ENCODE data around the gene OPN5.

Gene OPN5

DNA sequence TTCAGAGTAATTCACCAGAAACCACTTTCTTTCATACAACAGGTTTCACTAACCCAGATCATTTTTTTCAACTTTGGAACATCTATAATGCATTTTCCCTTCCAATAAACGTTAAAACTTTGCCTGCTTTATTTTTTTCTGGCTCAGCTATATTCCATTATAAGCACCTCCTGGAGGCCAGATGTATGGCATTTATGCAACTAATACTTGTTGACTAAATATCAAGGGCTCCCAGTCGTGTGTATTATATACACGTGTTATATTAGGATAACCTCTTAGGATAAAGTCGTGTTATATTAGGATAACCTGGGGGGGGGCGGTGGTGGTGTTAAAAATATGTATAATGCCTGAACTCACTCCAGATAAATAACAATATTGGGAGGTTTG, 6.7 kb downstream of the OPN5 start:
- DNase-seq (ENCODE audit: low read depth, low spot score), result no peak

DNA sequence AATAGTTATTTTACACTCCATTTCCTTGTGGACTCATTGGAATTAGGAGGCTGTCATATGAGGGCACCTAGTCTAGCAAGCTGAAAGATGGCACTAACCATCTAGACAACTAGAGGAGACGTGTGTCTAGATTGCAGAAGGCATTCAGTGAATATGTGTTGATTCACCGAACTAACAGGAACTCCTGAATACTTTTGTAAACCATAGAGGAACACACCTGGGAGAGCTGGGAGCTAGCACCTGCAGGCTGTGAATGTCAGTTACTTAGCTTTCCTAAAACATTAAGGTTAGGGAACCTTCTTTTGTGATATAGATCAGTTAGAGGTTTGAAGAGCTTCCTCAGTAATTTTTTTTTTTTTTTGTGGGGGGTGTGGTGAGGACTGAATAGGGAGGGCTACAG, 7.7 kb downstream of the OPN5 start:
- DNase-seq (ENCODE audit: low read depth, low spot score), result no peak

DNA sequence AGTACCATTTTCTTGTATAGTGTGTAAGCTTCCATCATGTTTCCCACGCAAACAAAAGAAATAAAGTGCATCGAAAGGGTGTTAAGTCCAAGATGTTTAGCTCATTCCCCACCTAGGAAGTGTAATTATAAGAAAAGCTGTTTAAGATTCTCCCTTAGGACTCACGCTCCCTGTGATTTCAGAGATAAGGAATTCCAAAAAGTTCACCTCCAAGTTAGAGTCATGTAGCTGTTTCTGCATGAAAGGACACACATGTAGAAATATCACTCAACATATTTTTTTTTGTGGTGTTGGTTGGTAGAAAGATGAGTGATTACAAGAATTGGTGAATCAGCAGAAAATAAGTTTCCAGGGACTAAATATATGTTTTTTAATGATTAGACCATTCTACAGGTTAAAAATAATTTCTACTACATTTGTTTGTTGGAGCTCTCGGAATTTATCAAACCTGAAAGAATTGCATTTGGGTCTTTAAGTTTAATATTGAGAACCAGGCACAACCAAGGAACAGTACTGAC, 10.4 kb downstream of the OPN5 start:
- no peak for DNase-seq (ENCODE audit: low read depth, low spot score)

DNA sequence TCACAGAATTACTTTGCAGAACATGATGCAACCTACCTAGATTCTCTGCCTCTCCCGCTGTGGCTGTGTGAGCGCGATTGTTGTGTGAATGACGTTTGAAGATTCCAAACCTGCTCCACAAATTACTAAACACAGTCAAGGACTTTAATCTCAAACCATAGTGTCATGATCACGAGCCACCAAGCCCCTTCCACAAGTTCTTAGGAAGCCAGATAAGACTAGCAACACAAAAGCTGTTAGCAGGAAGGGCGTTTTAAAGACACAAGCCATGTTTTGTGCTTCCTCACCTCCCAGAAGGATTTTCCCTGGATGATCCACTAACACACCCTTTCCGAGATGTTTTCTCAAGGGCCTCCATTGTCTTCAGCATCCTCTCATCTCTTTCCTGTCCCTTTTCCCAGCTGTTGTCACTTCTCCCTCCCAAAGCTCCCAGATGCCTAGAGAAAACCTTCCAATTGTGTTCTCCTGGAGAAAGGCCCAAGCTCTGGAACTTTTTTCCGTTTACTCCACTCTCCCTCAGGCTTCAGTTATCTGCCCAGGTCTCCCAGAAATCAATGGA, 12.8 kb downstream of the OPN5 start:
- DNase-seq (ENCODE audit: low read depth, low spot score), result no peak

DNA sequence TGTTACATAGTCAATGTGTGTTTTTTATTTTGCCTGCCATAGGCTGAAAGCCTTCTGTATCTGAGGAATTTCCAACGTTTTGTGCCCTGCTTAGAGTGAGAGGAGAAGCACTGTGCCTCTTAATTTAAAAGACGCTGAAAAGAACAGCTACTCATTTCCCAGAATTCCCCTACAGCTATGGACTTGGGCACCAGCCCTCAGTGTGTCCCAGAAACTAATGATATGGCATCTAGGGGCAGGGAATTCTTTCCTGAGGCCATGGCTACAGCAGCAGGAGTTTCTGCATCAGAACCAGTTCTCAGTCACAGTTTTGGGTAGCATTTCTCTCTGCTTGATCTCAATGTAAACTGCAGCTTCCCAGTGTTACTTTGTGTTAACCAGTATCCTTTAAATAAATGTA, 20.2 kb downstream of the OPN5 start:
- peak; percentile 16 for DNase-seq (ENCODE audit: low read depth, low spot score)

DNA sequence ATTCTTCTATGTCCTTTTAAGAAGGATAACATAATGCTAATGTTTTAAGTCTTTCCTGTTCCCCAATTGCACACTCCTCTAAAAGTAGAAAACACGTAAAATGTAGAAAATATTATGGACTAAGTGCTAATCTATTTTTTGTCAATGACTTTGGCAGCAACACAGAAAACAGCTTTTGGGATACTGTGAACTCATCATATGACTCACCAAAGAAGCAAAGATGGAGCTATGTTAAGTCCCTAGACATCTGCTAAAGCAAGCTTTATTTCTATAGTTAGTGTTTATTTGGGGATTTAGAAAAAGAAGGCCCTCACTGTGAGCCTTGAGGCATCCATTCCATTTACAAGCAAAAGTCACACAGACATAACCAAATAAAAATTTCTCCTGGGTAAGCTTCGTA, 23.0 kb downstream of the OPN5 start:
- no peak for DNase-seq (ENCODE audit: low read depth, low spot score)

DNA sequence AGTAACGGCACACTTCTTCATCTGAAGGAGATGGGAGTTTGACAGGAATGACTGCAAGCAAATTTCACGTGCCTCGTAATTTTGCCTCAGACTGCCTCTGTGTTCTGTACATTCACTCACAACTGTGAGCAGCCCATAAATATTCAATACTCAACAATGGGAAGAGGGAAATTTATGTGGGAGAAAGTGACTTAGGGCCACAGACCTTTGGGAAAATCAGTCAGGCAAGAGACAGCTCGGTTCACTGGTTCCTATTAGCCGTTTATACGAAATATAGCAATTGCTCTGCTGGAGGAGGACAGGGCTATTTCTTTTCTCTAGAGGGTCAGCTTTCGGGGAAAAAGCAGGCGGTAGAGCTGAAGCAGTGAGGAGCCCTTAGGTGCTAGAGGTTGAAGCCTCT, 28.0 kb downstream of the OPN5 start:
- DNase-seq (ENCODE audit: low read depth, low spot score), result no peak

DNA sequence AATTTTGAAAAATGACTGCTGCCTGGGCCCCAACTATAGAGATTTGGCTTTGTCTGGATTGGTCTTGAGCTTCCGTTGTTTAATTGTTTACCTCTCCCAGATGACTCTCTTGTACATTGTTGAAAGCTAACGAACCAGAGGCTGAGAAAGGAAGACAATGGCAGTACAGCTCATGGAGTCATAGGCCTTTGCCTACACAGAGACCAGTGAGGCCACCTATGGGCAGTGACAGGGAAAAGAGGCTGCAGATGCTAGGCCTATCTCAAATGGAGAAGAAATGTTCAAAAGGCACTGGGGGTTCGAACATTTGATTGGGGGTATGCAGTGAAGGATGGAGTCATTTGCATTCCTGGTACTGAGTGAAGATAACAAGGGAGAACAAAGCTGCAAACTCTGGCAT, 29.1 kb downstream of the OPN5 start:
- peak; percentile 8 for DNase-seq (ENCODE audit: low read depth, low spot score)

DNA sequence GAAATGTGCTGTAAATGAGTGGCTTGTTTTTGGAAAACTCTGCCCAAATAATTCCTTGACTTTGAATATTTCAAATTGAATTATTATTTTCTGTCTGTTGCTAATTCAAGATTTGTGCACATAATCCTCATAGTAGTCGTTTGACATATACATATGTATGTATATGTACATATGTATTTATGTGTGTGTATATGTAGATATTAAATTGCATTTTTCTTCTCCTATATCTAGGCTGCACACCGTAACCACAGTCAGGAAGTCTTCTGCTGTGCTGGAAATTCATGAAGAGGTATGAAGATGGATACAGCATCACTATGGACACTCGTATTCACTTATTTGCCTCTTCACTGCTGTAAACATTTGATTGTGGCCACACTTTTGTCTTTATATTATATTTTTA, 29.6 kb downstream of the OPN5 start:
- no peak for DNase-seq (ENCODE audit: low read depth, low spot score)

DNA sequence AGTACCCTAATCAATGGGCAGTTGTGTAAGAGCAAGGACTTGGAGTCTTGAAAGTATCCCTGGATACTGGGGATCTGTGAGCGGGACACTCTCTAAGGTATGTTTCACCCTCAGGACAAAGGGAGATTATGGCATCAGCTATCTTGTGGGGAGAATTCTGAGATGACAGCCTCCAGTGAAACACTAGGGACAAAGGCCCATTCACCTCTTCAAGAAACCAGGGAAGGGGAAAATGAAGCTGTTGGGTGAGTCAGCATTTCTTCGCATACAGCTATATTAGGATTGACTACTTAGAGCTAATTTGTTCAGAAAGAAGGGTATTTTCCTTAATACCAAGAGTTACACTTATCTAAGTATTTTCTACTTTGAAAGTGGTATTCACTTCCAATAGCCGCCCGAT, 35.9 kb downstream of the OPN5 start:
- no peak for DNase-seq (ENCODE audit: low read depth, low spot score)

DNA sequence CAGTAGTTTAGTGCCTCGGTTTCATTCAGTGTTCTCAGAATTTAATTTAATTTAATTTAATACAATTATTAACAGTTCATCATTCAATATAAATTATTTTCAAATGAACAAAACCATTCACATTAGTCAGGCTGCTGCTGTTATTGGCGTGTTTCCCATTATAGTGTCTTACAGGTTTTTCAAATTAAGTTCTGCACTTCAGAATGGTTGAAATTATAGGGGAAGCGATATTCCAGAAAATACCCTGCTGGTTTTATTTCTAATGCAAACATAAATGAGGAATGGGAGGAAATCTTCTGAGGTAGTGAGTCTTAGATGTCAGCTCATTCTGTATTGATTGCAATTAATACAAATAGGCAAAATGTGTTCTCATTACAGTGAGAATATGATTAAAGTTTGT, 37.6 kb downstream of the OPN5 start:
- DNase-seq (ENCODE audit: low read depth, low spot score), result no peak

DNA sequence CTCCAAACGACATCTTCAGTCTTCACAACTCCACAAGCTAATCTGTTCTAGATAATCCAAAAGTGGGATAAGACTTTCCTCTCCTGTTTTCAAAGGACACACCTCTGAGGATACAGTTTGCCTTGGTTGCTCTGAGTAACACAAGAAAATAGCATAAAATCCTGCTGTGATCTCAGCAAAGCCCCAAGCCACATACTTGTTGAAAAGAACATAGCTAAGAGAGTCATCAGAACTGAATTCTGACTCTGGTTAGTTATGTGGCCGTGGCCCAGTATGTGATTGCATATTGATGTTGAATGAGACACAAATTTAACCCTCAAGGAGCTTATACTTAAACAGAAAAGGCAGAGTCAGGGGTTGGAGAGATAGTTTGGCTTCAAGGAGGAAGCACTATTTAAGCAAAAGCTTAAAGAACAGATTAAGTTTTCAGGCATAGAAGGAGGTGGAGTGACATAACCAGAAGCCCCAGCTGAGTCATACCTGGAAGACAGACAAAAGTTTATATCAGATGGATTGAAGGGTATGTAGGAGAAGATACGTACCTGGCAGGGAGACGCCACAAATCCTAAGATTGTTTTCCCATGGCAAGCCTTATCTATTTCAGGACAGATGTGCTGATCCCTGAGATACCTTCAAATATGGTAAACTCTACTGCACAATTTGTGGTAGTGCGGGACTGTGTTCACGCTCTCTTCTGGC, 41.2 kb downstream of the OPN5 start:
- DNase-seq (ENCODE audit: low read depth, low spot score), result no peak

DNA sequence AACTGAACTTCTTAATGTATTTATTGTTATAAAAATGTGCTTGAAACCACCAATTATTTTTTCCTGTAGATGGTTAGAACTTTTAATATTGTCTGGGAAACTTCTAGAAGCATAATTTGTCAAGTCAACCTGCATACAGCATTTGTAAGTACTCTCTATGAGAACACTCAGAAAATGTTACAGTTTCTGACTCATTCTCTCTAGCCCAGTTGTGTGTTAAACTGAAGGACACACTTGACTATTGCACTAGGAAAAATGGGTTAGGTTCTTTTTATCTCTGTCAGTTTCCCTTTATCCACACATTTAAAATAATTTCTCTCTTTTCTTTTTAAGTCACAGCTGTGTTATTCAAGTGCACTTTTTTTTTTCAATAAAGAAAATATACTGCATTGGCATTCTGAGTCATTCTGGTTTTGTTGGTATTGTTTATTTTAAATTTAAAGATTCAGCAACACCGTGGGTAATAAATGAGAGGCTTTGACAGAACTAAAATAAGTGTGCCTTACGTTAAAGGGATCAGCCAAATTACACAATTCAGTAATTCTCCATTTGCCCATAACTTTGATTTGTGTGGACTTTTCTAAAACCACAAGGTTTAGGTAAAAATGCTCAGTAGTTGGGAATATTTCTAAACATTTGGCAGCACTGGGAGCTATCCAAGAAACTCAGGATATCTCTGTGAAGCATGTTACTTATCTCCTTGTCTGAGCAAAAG, 50.7 kb downstream of the OPN5 start:
- no peak for DNase-seq (ENCODE audit: low read depth, low spot score)

DNA sequence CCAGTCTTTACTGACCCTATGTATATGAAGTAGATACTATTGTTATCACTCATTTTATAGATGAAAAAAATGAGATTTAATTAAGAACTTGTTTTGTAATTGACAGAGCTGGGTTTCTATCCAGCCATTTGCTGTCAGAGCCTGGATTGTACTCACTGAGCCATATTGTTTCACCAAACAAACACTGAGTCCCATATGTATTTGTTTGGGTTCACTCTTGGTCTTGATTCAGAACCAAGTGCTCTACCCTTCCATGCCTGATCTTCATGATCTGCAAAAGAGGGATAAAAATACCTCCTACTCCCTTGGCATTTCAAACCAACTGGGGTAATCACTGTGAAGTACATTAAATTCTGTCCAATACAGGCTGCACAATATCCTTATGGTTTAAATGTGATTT, 52.4 kb downstream of the OPN5 start:
- DNase-seq (ENCODE audit: low read depth, low spot score), result no peak

DNA sequence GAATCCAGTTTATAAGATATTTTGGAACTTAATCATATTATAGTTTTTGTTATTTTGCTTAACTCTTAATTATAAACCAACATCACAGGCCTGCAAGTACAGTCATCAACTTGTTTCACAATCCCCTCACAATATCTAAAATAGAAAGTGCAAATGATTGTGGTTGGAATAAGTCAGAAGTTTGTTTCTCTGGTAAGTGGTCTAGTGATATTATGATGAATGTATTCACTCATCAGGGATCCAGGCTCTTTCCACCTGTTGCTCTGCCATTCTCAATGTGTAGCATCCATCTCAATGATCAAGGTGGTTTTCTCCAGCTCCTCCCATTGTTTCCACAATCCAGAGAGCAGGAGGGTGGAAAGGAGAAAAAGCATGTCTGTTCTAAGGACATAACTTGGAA, 54.2 kb downstream of the OPN5 start:
- no peak for DNase-seq (ENCODE audit: low read depth, low spot score)

DNA sequence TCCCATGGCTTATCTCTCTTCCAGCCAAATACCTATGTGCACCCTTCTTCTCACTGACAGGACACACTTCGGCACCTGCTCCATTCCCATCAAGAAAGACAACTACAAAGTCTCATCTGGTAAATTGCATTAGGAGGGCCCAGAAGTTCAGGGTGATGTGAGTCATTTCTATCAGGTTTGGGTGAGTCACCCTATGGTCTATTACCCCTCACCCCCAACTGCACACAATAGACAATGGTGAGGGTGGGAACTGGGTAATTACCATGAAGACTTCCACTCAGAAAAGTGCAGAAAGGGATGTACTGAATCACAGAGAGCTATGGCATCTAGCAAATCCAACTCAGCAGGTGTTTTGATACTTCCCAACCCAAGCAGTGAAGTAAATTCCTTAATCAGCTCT, 54.8 kb downstream of the OPN5 start:
- DNase-seq (ENCODE audit: low read depth, low spot score), result no peak

DNA sequence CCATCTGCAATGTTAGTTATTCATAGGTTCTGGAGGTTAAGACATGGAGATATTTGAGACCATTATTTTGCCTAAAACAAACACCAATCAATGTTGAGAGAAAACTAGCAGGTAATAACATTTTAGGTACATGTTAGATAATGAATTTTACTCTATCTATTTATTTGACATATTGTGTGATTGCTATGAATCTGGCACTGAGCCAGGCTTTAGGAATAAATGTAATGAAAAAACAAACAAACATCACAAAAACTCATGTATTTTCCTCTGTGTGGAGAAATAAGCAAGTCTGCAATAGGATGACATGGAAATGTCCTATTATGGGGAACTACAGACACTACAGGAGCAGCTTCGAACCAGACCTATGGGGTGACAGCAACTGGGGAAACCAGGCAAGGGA, 57.8 kb downstream of the OPN5 start:
- DNase-seq (ENCODE audit: low read depth, low spot score), result no peak

DNA sequence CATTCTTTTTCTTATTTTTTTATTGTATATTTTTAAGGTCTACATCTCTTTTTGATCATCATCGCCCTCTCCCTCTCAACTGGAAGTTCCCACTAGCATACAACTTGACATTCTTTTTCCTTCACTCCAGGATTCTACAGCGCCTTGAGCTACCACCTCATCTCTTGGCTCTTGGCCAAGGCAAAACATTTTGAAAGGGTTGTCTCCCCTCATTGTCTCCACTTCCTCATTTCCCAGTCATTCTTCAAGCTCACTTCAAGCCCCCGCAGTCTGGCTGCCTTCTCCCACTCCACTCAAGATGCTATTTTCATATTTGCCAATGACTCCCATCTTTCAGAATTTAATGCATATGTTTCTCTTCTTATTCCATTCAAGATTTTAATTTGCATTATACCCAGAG, 63.0 kb downstream of the OPN5 start:
- DNase-seq (ENCODE audit: low read depth, low spot score), result no peak

DNA sequence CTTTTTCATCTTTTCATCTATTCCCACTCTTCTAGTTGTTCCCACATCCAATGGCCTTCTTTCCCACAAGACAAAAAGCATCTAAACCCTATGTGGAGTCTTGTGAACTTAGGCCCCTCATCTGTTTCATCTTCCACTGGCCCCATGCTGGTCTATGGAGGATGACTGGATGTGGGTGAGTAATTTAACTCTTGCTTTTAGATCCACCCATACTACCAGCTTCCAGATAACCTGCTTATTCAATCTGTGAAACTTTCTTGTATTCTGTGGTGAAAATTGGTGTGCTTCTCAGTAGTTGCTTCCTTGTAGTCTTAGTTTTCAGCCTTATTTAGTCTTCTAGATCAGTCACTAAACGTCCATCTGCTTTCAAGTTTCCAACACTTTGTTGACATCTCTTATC, 64.9 kb downstream of the OPN5 start:
- no peak for DNase-seq (ENCODE audit: low read depth, low spot score)

DNA sequence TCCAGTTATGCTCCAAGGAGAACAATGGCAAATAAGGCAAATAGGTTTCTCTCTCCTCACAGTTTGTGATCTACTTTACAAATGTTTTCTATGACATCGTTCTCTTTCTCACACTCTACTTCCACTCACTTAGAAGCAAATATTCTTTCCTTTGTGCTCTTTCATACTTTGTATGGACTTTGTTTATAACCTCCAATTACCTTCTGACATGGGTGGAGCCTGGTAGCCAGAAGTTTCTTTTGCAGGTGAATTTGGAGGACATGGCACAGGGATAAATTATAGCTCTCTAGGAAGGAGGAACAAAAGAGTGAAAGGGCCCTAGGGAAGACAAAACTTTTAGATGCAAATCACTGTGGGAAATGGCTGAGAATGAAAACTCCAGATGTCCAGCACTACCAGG, 69.3 kb downstream of the OPN5 start:
- no peak for DNase-seq (ENCODE audit: low read depth, low spot score)

DNA sequence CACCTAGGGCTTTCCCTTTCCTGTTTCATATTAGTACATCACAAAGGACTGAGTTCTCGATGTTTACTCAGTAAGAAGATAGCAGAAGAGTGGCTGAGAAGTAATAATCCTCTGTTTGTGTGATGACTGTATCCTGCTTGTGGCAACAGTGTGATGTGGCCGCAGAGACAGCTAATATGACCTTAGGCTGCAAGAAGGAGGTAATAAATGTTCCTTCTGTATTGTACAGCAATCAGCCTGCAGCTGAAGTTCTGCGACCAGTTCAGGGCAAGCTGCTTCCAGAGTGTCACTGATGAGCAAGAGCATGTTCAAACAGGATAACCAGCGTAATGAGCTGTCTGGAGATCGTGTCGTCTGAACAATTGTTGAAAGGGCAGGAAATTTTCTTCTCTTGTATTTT, 70.9 kb downstream of the OPN5 start:
- no peak for DNase-seq (ENCODE audit: low read depth, low spot score)

DNA sequence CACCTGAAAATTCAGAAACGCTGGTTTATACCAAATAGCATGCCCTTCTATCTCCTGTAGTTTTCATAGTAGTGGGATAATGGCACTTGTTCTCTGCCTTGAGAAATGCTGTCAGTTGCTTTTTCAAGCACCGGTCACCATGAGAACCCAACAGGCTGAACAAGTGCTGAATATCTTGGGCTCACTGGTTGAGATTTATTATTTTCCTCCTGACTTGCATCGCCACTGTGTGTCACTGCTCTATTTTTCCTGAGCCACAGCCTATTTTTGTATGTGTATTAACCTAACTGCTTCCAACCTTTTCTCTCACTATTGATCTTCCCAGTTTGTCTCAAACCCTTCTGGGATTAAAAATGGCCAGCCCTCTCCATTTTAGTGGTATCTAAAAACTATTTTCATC, 71.9 kb downstream of the OPN5 start:
- DNase-seq (ENCODE audit: low read depth, low spot score), result no peak

DNA sequence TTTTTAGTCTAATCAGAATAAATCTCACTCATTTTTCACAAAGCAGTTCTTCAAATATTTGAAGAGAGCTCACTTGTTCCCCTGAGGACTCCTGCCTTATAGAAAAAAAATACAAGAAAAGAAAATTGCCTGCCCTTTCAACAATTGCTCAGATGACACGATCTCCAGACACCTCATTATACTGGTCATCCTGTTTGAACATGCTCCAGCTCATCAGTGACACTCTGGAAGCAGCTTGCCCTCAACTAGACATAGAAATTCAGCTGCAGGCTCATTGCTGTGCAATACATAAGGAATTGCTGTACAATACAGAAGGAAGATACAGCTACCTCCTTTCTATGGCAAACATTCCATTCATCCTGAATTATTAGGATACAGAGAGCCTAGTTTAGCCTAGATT, 73.1 kb downstream of the OPN5 start:
- no peak for DNase-seq (ENCODE audit: low read depth, low spot score)
